HL-60 (cell line): ENCODE measurements around the gene TULP1.
A peak's percentile ranks its signal among the peaks of the same experiment; 100 is the strongest.

Source experiments
- DNase-seq, 2 experiments: peaks; one replicate each; pipeline ENCODE4 v3.0.0-alpha.2; 2010 to 2020; ENCODE audit warnings: low read depth in 1 of 2, low spot score in 1 of 2
- H3K27ac ChIP-seq: fragments of 250-450 bp; sonication (Bioruptor Pico); replicated peaks from 2 replicates; pipeline ENCODE4 v1.5.1; 2020; ENCODE audit warnings: mild to moderate bottlenecking, moderate library complexity
- H3K27me3 ChIP-seq: fragments of 250-450 bp; sonication (Bioruptor Pico); 2 replicates; pipeline ENCODE4 v1.5.1; 2021; ENCODE audit warnings: mild to moderate bottlenecking, moderate library complexity; ENCODE audit not compliant: insufficient read depth, poor library complexity, severe bottlenecking
- H3K4me3 ChIP-seq: replicated peaks from 2 replicates; pipeline ENCODE4 v1.5.1; 2011; ENCODE audit warnings: mild to moderate bottlenecking, control low read depth, low read length; ENCODE audit not compliant: insufficient read depth
- GABPA ChIP-seq: IDR thresholded peaks from 2 replicates; pipeline ENCODE4 v1.6.1; 2012; ENCODE audit warnings: low read depth
- POLR2AphosphoS5 ChIP-seq: IDR thresholded peaks from 2 replicates; pipeline ENCODE4 v1.6.1; 2012; ENCODE audit warnings: low read depth
- SPI1 ChIP-seq: IDR thresholded peaks from 2 replicates; pipeline ENCODE4 v1.6.1; 2012; ENCODE audit warnings: low read depth, mild to moderate bottlenecking, borderline replicate concordance
- TF ChIP-seq, protein P1 (sequence below): IDR thresholded peaks from 2 replicates; pipeline ENCODE4 v1.6.1; 2012; ENCODE audit warnings: low read depth; ENCODE audit not compliant: insufficient replicate concordance
- TF ChIP-seq, protein P2 (sequence below): IDR thresholded peaks from one replicate; pipeline ENCODE4 v1.5.1; 2011; ENCODE audit warnings: low read length, control low read depth, inconsistent platforms; ENCODE audit not compliant: insufficient read depth

Gene TULP1

DNA sequence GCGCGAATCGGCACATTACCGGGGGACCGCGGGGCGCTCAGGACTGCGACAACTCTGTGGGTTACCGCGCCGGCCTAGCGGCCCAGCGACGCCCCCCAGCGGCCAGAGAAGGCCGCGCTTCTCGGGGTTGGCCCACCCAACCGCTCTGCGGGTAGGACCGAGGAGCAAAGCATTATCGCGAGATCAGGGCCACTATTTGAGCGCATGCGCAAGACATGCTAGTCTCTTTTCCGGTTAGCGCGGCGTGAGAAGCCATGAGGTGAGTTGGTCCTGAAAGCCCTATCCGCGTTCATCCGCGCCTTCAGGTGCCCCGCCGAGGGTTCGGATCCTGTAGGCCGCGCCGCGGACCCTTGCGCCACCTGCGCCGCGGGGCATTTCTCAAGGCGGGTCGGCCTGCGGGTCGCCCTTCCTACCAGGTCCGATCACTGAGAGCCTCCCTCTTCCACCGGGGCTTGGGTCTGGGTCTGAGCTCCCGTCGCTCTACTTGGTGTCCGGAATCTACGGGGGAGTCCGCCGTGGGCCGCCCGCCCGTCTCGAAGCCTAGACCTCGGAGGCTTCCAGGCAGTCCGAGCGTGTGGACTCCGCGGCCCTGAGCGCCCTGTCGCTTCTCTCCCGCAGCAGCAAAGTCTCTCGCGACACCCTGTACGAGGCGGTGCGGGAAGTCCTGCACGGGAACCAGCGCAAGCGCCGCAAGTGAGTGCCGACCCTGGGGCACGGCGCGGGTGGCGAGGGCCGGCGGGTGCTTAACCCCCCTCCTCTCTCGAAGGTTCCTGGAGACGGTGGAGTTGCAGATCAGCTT lies 44.3 kb downstream of the TULP1 start, which contains the start of gene RPL10A:
Gene RPL10A, plus strand, starts transcription at position 221 of the 799 bp plus-strand sequence. Its CDS starts 34 bp downstream, at position 255.
- H3K4me3 ChIP-seq: peak within 1 kb of the TSS; percentile 95
- DNase-seq: peak; percentile 97 to 99
- peak within 1 kb of the TSS; percentile 92 for H3K27ac ChIP-seq
- H3K27me3 ChIP-seq: no peaks in the 10 kb centered on the region
- no peak for TF ChIP-seq GABPA
- peak; percentile 99 for TF ChIP-seq POLR2AphosphoS5
- TF ChIP-seq, protein P1, sequence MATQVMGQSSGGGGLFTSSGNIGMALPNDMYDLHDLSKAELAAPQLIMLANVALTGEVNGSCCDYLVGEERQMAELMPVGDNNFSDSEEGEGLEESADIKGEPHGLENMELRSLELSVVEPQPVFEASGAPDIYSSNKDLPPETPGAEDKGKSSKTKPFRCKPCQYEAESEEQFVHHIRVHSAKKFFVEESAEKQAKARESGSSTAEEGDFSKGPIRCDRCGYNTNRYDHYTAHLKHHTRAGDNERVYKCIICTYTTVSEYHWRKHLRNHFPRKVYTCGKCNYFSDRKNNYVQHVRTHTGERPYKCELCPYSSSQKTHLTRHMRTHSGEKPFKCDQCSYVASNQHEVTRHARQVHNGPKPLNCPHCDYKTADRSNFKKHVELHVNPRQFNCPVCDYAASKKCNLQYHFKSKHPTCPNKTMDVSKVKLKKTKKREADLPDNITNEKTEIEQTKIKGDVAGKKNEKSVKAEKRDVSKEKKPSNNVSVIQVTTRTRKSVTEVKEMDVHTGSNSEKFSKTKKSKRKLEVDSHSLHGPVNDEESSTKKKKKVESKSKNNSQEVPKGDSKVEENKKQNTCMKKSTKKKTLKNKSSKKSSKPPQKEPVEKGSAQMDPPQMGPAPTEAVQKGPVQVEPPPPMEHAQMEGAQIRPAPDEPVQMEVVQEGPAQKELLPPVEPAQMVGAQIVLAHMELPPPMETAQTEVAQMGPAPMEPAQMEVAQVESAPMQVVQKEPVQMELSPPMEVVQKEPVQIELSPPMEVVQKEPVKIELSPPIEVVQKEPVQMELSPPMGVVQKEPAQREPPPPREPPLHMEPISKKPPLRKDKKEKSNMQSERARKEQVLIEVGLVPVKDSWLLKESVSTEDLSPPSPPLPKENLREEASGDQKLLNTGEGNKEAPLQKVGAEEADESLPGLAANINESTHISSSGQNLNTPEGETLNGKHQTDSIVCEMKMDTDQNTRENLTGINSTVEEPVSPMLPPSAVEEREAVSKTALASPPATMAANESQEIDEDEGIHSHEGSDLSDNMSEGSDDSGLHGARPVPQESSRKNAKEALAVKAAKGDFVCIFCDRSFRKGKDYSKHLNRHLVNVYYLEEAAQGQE: peak; percentile 83
- TF ChIP-seq, protein P2, sequence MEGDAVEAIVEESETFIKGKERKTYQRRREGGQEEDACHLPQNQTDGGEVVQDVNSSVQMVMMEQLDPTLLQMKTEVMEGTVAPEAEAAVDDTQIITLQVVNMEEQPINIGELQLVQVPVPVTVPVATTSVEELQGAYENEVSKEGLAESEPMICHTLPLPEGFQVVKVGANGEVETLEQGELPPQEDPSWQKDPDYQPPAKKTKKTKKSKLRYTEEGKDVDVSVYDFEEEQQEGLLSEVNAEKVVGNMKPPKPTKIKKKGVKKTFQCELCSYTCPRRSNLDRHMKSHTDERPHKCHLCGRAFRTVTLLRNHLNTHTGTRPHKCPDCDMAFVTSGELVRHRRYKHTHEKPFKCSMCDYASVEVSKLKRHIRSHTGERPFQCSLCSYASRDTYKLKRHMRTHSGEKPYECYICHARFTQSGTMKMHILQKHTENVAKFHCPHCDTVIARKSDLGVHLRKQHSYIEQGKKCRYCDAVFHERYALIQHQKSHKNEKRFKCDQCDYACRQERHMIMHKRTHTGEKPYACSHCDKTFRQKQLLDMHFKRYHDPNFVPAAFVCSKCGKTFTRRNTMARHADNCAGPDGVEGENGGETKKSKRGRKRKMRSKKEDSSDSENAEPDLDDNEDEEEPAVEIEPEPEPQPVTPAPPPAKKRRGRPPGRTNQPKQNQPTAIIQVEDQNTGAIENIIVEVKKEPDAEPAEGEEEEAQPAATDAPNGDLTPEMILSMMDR: peak; percentile 93
- no peak for TF ChIP-seq SPI1

DNA sequence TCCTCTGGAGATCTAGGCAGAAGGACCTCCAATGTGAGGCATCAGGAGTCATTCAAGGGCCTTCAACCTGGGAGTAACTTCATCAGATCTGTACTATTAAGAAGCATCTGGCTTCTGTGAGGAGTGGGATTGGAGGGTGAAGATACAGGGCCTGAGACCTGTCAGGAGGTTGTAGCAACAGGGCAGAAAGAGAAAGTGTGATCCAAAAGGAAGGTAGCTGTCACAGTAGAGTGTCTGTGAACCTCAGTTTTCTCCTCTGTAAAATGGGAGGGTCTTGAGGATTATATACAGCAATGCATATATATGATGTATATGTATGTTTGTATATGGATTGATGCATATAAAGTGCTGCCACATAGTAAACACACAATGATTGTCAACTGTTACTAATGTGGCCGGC lies 47.0 kb downstream of the TULP1 start:
- Histone ChIP-seq H3K4me3 (no peak overlapping the region), H3K27me3 (no peaks in the 10 kb centered on the region), H3K27ac (no peak overlapping the region)
- no peak for DNase-seq
- TF ChIP-seq, protein P2: no peak
- no peak for TF ChIP-seq GABPA
- TF ChIP-seq, protein P1: no peak

DNA sequence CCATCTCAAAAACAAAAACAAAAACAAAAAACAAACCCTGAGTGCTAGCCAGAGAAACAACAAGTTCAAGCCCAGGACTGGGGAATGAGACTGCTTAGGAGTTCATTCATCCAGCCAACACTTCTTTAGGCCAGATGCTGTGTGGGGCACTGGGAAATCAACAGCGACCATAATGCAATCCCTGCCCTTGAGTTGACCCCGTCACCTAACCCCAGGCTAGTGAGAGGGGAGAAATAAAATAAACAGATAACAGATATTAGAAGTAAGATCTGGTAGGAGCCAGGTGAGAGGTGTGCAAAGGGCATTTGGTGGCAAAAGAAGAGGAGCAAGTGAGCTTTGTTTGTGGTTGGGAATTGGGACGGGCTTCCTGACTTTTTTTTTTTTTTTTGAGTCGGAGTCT lies 49.4 kb downstream of the TULP1 start:
- H3K27ac ChIP-seq: no peak overlapping the region
- H3K4me3 ChIP-seq: no peak overlapping the region
- no peak for DNase-seq
- no peak for TF ChIP-seq POLR2AphosphoS5
- TF ChIP-seq GABPA: no peak
- TF ChIP-seq, protein P1: no peak
- TF ChIP-seq, protein P2: no peak
- TF ChIP-seq SPI1: no peak
- no peaks in the 10 kb centered on the region for H3K27me3 ChIP-seq
